Measurements from ENCODE around the gene SLC6A3. TPM values are rescaled to one million over a fixed set of nuclear protein-coding genes. Genes with fewer than 3 reads are reported as not detected.

Gene SLC6A3
- total RNA-seq, 1 donor from 2014 or later, result not detected

GRCh38 chr5:1359031-1359645, 86.1 kb downstream of the SLC6A3 start:
- TF ChIP-seq CTCF (IDR thresholded peaks at IDR 0.05), result no peak
- Mint-ChIP-seq H3K27ac (ENCODE audit: unreplicated experiment) (no peak overlapping the region), H3K36me3 (ENCODE audit: unreplicated experiment) (no peaks in the 10 kb centered on the region), H3K4me1 (ENCODE audit: unreplicated experiment) (no peaks in the 10 kb centered on the region), H3K27me3 (ENCODE audit: unreplicated experiment) (peaks cover 29% of the 10 kb centered on the region), H3K9me3 (ENCODE audit: unreplicated experiment) (no peaks in the 10 kb centered on the region), H3K4me3 (ENCODE audit: unreplicated experiment) (no peak overlapping the region)
- no peak for DNase-seq (ENCODE audit: extremely low spot score, unreplicated experiment)

- Mint-ChIP-seq H3K4me1 (ENCODE audit: unreplicated experiment) (no peaks in the 10 kb centered on the region), H3K27me3 (ENCODE audit: unreplicated experiment) (peaks cover 26% of the 10 kb centered on the region), H3K27ac (ENCODE audit: unreplicated experiment) (no peak overlapping the region), H3K9me3 (ENCODE audit: unreplicated experiment) (no peaks in the 10 kb centered on the region), H3K4me3 (ENCODE audit: unreplicated experiment) (no peak overlapping the region), H3K36me3 (ENCODE audit: unreplicated experiment) (no peaks in the 10 kb centered on the region)
- no peak for TF ChIP-seq CTCF (IDR thresholded peaks at IDR 0.05)
- no peak for DNase-seq (ENCODE audit: extremely low spot score, unreplicated experiment)
These were observed 86.6 kb downstream of the SLC6A3 start for GRCh38 chr5:1358726-1359025.

GRCh38 chr5:1357946-1358725, 87.1 kb downstream of the SLC6A3 start:
- H3K27me3 Mint-ChIP-seq (ENCODE audit: unreplicated experiment), result peaks cover 24% of the 10 kb centered on the region
- no peak overlapping the region for H3K27ac Mint-ChIP-seq (ENCODE audit: unreplicated experiment)
- no peaks in the 10 kb centered on the region for H3K4me1 Mint-ChIP-seq (ENCODE audit: unreplicated experiment)
- no peaks in the 10 kb centered on the region for H3K9me3 Mint-ChIP-seq (ENCODE audit: unreplicated experiment)
- H3K36me3 Mint-ChIP-seq (ENCODE audit: unreplicated experiment), result no peaks in the 10 kb centered on the region
- DNase-seq (ENCODE audit: extremely low spot score, unreplicated experiment), result no peak
- no peak overlapping the region for H3K4me3 Mint-ChIP-seq (ENCODE audit: unreplicated experiment)
- no peak for TF ChIP-seq CTCF (IDR thresholded peaks at IDR 0.05)

GRCh38 chr5:1356873-1357787, 88.1 kb downstream of the SLC6A3 start:
- H3K27ac Mint-ChIP-seq (ENCODE audit: unreplicated experiment), result no peak overlapping the region
- H3K36me3 Mint-ChIP-seq (ENCODE audit: unreplicated experiment), result no peaks in the 10 kb centered on the region
- no peak overlapping the region for H3K4me3 Mint-ChIP-seq (ENCODE audit: unreplicated experiment)
- no peak for DNase-seq (ENCODE audit: extremely low spot score, unreplicated experiment)
- peaks cover 20% of the 10 kb centered on the region for H3K27me3 Mint-ChIP-seq (ENCODE audit: unreplicated experiment)
- H3K4me1 Mint-ChIP-seq (ENCODE audit: unreplicated experiment), result no peaks in the 10 kb centered on the region
- H3K9me3 Mint-ChIP-seq (ENCODE audit: unreplicated experiment), result no peaks in the 10 kb centered on the region
- no peak for TF ChIP-seq CTCF (IDR thresholded peaks at IDR 0.05)

- H3K36me3 Mint-ChIP-seq (ENCODE audit: unreplicated experiment), result no peaks in the 10 kb centered on the region
- H3K27me3 Mint-ChIP-seq (ENCODE audit: unreplicated experiment), result peaks cover 24% of the 10 kb centered on the region
These were observed 90.7 kb downstream of the SLC6A3 start for GRCh38 chr5:1354576-1354975.

More at GRCh38 chr5:1354576-1354975, 90.7 kb downstream of the SLC6A3 start:
- DNase-seq (ENCODE audit: extremely low spot score, unreplicated experiment), result no peak
- Mint-ChIP-seq H3K9me3 (ENCODE audit: unreplicated experiment) (no peaks in the 10 kb centered on the region), H3K4me3 (ENCODE audit: unreplicated experiment) (no peak overlapping the region), H3K27ac (ENCODE audit: unreplicated experiment) (no peak overlapping the region), H3K4me1 (ENCODE audit: unreplicated experiment) (no peaks in the 10 kb centered on the region)
- no peak for TF ChIP-seq CTCF (IDR thresholded peaks at IDR 0.05)
